Head of caudate nucleus (tissue), 42 donors: ENCODE results near the gene RALBP1.
"Not testable (repeated sequence)": the region's sequence is repeated elsewhere in the genome, so short reads cannot be mapped to it uniquely, and the experiment has no call there.

ENCODE experiments used
- DNase-seq, 42 donors: peaks; one replicate each; pipeline versions ENCODE4 v3.0.0 to v3.0.0-alpha.2; 2020 to 2021; ENCODE audit warnings: mixed read lengths in 7 of 42
- intact Hi-C: fragments of 100-400 bp; cut with DNase I; formaldehyde crosslinking; loops from one replicate; pipeline ENCODE4 v1.15.0; 2022

RALBP1 gene

DNA sequence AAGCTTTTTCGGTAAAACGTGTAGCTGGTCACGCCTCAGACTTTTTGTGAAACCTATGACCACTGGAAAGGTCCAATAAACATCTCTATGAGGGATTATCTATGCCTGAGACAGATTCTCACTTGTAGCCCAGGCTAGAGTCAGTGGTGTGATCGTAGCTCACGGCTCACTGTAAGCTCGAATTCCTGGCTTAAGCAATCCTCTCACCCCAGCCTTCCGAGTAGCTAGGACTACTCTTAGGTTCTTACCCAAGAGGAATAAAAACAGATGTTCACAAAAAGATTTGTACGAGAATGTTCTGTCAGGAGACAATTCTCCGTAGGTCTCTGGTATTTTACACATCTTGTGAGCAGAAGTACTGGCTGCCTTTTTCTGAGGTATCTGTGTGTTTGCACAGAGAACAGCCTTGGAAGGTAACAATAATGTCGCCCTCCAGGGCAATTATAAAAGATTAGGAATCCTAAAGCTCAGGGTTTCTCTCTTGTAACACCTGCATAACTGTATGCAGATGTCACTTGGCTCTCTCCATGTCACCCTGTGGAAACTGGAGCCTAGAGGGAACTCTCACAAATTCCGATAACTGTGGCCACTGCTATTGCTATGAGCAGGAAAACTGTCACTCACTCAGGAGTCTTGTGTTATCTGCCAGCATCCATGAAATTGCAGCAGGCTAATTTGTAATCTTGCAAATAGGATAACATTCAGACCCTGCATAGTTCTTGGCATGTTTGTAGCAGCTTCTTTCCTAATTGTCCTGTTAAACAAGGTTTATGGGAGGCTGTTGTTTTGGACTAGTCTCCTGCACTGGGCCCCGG is 25.5 kb upstream of the RALBP1 start:
- no peak for DNase-seq
- intact Hi-C loops: no loop called here

- intact Hi-C loops, DNase-seq: not testable (repeated sequence)
Measured at GRCh38 chr18:9450920-9451319, 24.4 kb upstream of the RALBP1 start.

- DNase-seq: no peak
Measured at GRCh38 chr18:9453283-9453682, 22.0 kb upstream of the RALBP1 start.

DNA sequence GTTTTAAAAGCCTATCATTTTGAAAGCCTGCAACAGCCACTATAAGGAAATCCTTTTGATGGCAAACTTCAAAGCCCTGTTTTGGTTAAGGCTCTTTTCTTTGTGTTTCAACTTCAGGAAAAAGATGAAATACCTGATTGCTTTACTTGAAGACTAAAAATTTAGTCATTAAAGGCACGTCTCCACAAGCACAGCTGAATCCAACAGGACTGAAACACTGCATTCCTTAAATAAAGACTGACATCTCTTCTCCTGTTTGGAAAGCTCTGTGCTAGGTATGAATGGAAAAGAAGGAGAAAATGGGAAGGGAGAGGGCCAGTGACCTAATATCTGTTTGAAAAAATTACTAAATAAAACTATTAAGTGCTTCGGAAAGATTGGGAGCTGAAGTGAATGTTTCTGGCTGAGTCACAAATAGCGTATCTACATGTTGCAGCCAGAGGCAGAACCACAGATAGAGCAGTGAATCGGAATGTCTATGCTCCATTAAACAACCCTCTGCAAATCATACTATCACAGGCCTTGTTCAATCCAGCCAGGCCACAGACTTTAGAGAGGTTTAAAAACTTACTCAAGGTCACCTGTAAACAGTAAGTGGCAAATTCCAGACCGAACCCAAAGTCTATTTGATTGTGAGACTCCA is 21.1 kb upstream of the RALBP1 start:
- intact Hi-C loops: no loop called here

More at GRCh38 chr18:9453283-9453682, 22.0 kb upstream of the RALBP1 start:
- intact Hi-C loops: no loop called here

DNA sequence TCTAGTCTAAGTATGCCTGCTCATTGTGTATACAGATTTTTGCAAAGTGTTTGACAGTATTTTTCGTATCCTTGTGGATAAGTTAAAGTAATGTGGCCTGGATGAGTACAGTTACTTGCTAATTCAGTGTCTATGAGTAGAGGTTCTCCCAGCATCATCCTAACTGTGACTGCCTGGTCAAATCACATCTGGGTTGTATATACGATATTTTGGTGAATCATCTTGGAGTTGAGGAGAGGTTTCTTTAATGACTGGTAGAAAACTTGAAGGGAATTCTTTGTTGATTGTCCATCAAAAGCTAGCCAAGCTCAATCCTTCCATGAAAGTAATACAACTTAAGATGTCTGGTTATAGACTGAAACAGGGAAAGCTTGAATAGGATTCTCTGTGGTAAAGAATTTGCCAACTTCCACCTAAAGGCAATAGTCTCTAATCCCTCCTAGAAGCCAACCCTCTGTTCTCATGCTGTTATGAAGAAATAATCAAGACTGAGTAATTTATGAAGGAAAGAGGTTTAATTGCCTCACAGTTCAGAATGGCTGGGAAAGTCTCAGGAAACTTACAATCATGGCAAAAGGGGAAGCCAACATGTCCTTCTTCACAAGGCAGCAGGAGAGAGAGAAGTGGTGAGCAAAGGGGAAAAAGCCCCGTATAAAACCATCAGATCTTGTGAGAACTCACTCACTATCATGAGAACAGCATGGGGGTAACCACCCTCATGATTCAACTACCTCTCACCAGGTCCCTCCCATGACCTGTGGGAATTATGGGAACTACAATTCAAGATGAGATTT is 19.4 kb upstream of the RALBP1 start:
- DNase-seq: no peak
- intact Hi-C loops: no loop called here

More for the DNA sequence above, 21.1 kb upstream of the RALBP1 start:
- DNase-seq: no peak

DNA sequence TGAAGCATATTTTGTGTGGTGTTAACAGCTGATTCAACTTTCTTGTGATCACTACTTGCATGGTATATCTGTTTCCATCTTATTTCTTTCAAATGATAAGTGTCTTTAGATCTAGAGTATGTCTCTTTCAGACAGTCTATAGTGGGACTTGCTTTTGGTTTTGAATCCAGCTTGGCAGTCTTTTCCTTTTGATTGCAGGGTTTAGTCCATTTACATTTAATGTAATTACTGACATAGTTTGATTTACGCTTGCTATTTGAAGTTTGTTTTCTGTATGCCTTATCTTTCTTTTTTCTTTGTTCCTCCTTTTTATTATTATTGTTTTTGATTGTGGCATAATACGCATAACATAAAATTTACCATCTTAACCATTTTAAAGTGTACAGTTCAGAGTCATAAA is 9.2 kb upstream of the RALBP1 start:
- DNase-seq: no peak
- intact Hi-C loops: no loop called here

GRCh38 chr18:9466846-9467245 is 8.5 kb upstream of the RALBP1 start:
- intact Hi-C loops: no loop called here
- no peak for DNase-seq

DNA sequence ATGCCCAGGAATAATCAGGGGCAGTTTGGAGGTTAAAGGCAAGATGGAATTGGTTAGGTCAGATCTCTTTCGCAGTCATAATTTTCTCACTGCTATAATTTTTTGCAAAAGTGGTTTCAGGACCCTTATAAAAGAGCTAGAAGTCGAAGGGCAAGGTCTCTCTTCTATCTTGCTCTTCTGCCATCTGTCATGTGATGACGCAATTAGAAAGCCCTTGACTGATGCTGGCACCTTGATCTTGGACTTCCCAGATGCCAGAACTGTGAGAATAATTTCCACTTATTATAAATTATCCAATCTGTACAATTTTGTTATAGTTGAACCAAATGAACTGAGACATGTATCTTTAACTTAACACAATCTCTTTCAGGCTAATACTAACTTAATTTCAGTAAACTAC is 6.3 kb upstream of the RALBP1 start:
- intact Hi-C loops: no loop called here
- DNase-seq: no peak

GRCh38 chr18:9469685-9470084 is 5.6 kb upstream of the RALBP1 start:
- no peak for DNase-seq
- intact Hi-C loops: no loop called here

DNA sequence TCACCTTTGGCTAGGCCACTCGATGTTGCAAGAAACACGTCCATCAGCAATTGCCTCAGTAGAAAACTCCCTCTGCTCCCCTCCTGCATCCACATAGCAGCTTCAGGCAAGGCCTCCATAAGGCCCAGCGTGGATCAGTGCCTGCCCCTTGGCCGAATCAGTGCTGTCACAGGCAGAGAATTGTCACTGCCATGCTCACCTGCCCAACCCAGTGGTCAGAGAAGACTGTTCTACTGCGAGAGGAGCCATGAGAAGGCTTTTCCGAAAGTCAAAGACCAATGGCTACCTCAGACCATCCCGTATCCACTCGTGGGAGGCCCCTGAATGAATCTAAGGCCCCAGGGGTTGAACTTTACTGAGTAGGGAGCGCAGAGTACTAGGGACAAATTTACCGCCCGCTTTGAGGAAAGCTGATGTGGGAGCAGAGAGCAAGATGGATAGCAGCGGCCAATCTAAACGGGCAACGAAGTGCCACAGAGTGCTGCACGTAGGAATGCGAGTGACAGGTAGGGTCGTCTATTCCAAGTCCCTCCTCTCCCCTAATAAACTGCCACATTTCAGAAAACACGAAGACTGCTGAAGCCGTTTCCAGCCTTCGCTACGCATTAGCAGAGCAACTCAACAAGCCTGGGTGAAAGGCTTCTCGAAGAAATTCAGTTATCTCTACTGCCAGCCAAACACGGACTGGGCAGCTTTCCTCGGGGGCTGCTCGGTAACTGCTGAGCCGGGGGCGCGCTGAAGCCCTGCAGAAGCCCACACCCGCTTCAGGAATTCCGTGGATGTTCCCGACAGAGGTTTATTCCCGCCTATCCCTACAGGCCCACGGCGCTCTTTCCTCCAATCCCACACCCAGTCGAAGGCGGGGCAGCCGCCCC is 968 bp upstream of the RALBP1 start:
- intact Hi-C loops: no loop called here
- DNase-seq: peak in 6 of 42 donors; percentile 2 to 82 (median 6)

GRCh38 chr18:9475643-9476591 is 604 bp downstream of the RALBP1 start:
- peak in 5 of 42 donors; percentile 4 to 62 (median 44) for DNase-seq
- intact Hi-C loops: loop anchor here (5.0 kb wide), 1 partner anchor 139 kb away; no protein-coding TSS in a partner anchor

- DNase-seq: not testable (repeated sequence)
- intact Hi-C loops: loop anchor here (5.0 kb wide), 1 partner anchor 140 kb away; no protein-coding TSS in a partner anchor
Measured at GRCh38 chr18:9476949-9477348, 1.6 kb downstream of the RALBP1 start.

DNA sequence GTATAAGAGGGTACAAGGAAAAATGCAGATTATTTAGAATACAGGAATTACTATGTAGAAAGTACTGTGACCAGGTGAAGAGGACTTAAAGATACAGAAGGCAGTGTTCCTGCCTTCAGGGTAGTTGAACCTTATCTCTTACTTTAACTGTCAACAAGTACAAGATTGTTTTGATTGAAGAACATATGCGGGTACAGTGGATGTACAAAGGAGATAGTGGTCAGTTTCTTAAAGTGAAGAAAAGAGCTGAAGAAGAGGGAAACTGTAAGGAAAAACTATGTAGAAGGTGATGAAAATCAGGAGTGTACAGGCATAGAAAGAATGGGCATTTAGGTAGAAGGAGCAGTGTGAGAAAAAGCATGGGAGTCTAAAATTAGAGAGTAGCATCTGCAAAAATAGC is 2.2 kb downstream of the RALBP1 start:
- intact Hi-C loops: loop anchor here (5.0 kb wide), 1 partner anchor 140 kb away; no protein-coding TSS in a partner anchor
- DNase-seq: no peak

DNA sequence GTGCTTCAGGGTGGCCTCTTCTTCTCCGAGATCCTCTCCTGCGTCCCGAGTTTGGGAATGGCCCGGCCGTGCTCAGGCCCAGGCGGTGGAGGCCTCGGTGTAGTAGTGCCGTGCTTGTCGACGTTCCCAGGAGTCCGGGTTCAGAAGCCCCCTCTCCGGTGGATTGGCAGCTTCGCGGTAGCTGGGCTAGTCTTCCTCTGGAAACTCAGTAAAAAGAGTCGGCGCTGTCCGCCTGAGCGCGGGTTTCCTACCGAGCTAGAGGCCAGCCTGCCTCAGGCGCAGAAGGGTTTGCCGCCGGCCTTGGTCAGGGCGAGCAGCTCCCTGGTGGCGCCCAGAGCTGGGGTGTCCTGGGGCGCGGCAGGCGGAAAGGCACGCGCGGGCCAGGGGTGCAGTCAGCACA is 3.2 kb downstream of the RALBP1 start:
- no peak for DNase-seq

GRCh38 chr18:9482790-9483189 is 7.5 kb downstream of the RALBP1 start:
- DNase-seq: no peak
- intact Hi-C loops: no loop called here

More for the DNA sequence above, 3.2 kb downstream of the RALBP1 start:
- intact Hi-C loops: loop anchor here (5.0 kb wide), 1 partner anchor 141 kb away; no protein-coding TSS in a partner anchor

DNA sequence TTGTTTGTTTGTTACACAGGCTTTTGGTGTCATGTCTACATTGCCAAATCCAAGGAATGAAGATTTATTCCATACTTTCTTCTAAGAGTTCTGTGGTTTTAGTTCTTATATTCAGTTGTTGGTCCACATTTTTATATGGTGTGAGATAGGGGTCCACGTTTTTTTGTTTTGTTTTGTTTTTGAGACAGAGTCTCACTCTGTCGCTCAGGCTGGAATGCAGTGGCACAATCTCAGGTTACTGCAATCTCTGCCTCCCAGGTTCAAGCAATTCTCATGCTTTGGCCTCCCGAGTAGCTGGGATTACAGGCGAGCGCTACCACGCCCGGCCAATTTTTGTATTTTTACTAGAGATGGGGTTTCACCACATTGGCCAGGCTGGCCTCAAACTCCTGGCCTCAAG is 8.2 kb downstream of the RALBP1 start:
- intact Hi-C loops: no loop called here

GRCh38 chr18:9484856-9485255 is 9.5 kb downstream of the RALBP1 start:
- DNase-seq, intact Hi-C loops: not testable (repeated sequence)

More for the DNA sequence above, 8.2 kb downstream of the RALBP1 start:
- no peak for DNase-seq
